Activated CD8-positive, alpha-beta T cell treated with anti-CD3 and anti-CD28 coated beads for 36 hours (primary cell): ENCODE data around the gene MKI67. TPM values are rescaled to one million over a fixed set of nuclear protein-coding genes. Genes with fewer than 3 reads are reported as not detected.

ENCODE experiments used
- ATAC-seq: fragments of 200-7000 bp; cut with Tn5 transposase; one replicate; pipeline ENCODE4 v1.10.0; 2021; ENCODE audit warnings: mild to moderate bottlenecking, moderate library complexity
- CTCF ChIA-PET: fragments of 350-600 bp; sonication (Branson Sonifier 250); formaldehyde crosslinking; loops from one replicate; lab custom pipeline; 2021; ENCODE audit warnings: antibody characterized with exemption; lab: Charles Lee
- POLR2A ChIA-PET: fragments of 350-600 bp; sonication (Branson Sonifier 250); formaldehyde crosslinking; loops from one replicate; lab custom pipeline; 2021; ENCODE audit warnings: antibody characterized with exemption; lab: Charles Lee
- DNase-seq: peaks from one replicate; pipeline ENCODE4 v3.0.0-alpha.2; 2020
- H3K27ac Mint-ChIP-seq: one replicate; pipeline ENCODE4 v1.8.0; 2021; ENCODE audit warnings: mild to moderate bottlenecking, mixed read lengths
- H3K27me3 Mint-ChIP-seq: one replicate; pipeline ENCODE4 v1.8.0; 2021; ENCODE audit warnings: mixed read lengths
- H3K36me3 Mint-ChIP-seq: one replicate; pipeline ENCODE4 v1.8.0; 2021; ENCODE audit warnings: low read depth, mixed read lengths
- H3K4me1 Mint-ChIP-seq: one replicate; pipeline ENCODE4 v1.8.0; 2021; ENCODE audit warnings: low read depth, mixed read lengths
- H3K4me3 Mint-ChIP-seq: one replicate; pipeline ENCODE4 v1.8.0; 2021; ENCODE audit warnings: mild to moderate bottlenecking, moderate library complexity, mixed read lengths
- H3K9me3 Mint-ChIP-seq: one replicate; pipeline ENCODE4 v1.8.0; 2021; ENCODE audit warnings: mixed read lengths
- intact Hi-C: fragments of 100-400 bp; cut with micrococcal nuclease; formaldehyde crosslinking; loops from one replicate; pipeline ENCODE4 v1.10.0; 2022
- total RNA-seq, 2 experiments: library from RNA; stranded (reverse); gene quantifications; one replicate each; pipeline ENCODE4 v1.2.3, GENCODE V29; 2021
- TF ChIP-seq, protein P1 (sequence below): fragments of 200-600 bp; IDR thresholded peaks from one replicate; pipeline ENCODE4 v1.8.0; 2022; ENCODE audit warnings: antibody characterized with exemption, mild to moderate bottlenecking

MKI67 gene
- total RNA-seq: 100 to 1,000 TPM; 205 to 230 TPM

GRCh38 chr10:128125944-128126764, at the start of gene MKI67:
Gene MKI67, minus strand, starts transcription at chr10:128126423. Its CDS starts 756 bp downstream, at chr10:128125667.
- TF ChIP-seq, protein P1, sequence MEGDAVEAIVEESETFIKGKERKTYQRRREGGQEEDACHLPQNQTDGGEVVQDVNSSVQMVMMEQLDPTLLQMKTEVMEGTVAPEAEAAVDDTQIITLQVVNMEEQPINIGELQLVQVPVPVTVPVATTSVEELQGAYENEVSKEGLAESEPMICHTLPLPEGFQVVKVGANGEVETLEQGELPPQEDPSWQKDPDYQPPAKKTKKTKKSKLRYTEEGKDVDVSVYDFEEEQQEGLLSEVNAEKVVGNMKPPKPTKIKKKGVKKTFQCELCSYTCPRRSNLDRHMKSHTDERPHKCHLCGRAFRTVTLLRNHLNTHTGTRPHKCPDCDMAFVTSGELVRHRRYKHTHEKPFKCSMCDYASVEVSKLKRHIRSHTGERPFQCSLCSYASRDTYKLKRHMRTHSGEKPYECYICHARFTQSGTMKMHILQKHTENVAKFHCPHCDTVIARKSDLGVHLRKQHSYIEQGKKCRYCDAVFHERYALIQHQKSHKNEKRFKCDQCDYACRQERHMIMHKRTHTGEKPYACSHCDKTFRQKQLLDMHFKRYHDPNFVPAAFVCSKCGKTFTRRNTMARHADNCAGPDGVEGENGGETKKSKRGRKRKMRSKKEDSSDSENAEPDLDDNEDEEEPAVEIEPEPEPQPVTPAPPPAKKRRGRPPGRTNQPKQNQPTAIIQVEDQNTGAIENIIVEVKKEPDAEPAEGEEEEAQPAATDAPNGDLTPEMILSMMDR: no peak
- peaks cover 41% of the 10 kb centered on the region for H3K36me3 Mint-ChIP-seq
- intact Hi-C loops: no loop called here
- peak within 1 kb of the TSS; percentile 90 for H3K27ac Mint-ChIP-seq
- ATAC-seq (peak; percentile 91), DNase-seq (peak; percentile 96)
- peak within 1 kb of the TSS; percentile 96 for H3K4me3 Mint-ChIP-seq
- ChIA-PET CTCF (interaction anchor here (0.7 to 2.4 kb wide), 5 partner anchors 10 to 85 kb away, joined by 3 to 14 read pairs (median 3); no protein-coding TSS in a partner anchor), POLR2A (interaction anchor here (0.7 to 3.0 kb wide), 19 partner anchors 10 to 85 kb away, joined by 3 to 18 read pairs (median 3); no protein-coding TSS in a partner anchor)
- peaks cover 28% of the 10 kb centered on the region for H3K4me1 Mint-ChIP-seq
- peaks cover 30% of the 10 kb centered on the region for H3K27me3 Mint-ChIP-seq
- no peaks in the 10 kb centered on the region for H3K9me3 Mint-ChIP-seq

DNA sequence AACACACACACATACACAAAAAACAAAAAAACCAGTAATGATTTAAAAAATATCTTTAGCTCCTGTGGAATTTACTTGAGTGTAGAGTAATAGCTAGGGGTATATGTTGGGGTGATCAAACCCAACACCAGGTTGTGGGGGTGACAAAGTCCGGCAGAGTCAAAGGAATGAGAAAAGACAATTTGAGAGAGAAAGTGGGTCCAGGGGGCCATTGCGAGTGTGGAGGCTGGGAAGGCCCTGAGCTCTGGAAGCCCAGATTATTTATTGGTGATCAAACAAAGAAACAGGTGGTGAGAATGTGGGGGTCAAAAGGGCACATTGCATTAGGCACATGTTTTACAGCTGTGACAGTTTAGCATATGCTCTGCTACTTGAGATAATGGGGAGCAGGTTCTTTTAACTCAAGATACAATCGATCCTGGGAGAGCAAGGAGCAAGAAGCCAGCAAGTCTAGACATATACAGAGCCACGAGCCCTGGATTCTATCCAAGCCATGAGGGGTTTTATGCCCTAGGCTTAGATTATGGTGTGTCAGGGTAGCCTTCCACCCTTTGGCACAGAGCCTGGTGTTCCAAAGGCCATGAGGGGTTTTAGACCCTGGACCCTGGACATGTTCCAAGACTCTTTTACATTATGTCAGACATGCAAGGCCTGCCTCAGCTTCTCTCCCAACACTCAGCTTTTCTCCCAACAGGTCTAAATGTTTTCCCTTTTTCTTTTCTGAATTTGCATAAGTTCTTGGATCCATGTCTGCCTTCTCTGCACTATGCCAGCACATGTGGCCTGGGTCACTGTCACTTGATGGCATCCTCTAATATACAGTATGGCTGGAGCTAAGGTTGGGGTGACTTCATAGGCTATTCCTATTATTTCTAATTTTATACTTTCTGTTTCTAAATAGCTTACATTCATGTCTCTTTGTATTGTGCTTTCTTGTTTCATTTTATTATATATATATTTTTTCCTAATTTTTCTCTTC, 48.6 kb upstream of the MKI67 start:
- ATAC-seq (no peak), DNase-seq (no peak)
- no peak overlapping the region for H3K4me3 Mint-ChIP-seq
- H3K27me3 Mint-ChIP-seq: no peaks in the 10 kb centered on the region
- peaks cover 8% of the 10 kb centered on the region for H3K9me3 Mint-ChIP-seq
- H3K36me3 Mint-ChIP-seq: peaks cover 2% of the 10 kb centered on the region
- POLR2A ChIA-PET: interaction anchor here (0.7 kb wide), 1 partner anchor 9 kb away, joined by 3 read pairs; no protein-coding TSS in a partner anchor
- TF ChIP-seq, protein P1: no peak
- CTCF ChIA-PET: interaction anchor here (1.1 to 5.1 kb wide), 3 partner anchors 10 to 106 kb away, joined by 3 to 65 read pairs (median 31); no protein-coding TSS in a partner anchor
- H3K27ac Mint-ChIP-seq: no peak overlapping the region
- intact Hi-C loops: no loop called here
- H3K4me1 Mint-ChIP-seq: peaks cover 5% of the 10 kb centered on the region

DNA sequence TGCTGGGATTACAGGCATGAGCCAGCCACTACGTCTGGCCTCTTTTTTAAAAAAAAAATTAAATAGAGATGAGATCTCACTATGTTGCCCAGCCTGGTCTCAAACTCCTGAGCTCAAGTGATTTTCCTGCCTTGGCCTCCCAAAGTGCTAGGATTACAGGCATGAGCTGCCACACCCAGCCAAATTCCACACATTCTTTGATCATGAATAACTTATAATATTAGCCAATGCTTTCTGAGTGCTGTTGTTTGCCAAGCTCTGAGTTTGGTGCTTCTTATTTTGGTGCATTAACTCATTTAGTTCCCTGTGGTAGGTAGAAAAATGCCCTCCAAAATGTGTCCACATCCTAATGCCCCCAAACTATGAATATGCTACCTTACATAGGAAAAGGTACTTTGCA, 47.2 kb upstream of the MKI67 start:
- no peak for DNase-seq
- ATAC-seq: no peak
- CTCF ChIA-PET: interaction anchor here (1.2 kb wide), 1 partner anchor 38 kb away, joined by 3 read pairs; no protein-coding TSS in a partner anchor
- intact Hi-C loops: no loop called here
- TF ChIP-seq, protein P1: no peak
- peaks cover 3% of the 10 kb centered on the region for H3K27me3 Mint-ChIP-seq
- no peak overlapping the region for H3K4me3 Mint-ChIP-seq
- POLR2A ChIA-PET: interaction anchor here (1.0 kb wide), 1 partner anchor 70 kb away, joined by 4 read pairs; no protein-coding TSS in a partner anchor
- peaks cover 2% of the 10 kb centered on the region for H3K36me3 Mint-ChIP-seq
- H3K27ac Mint-ChIP-seq: no peak overlapping the region
- H3K4me1 Mint-ChIP-seq: no peaks in the 10 kb centered on the region
- peaks cover 8% of the 10 kb centered on the region for H3K9me3 Mint-ChIP-seq

DNA sequence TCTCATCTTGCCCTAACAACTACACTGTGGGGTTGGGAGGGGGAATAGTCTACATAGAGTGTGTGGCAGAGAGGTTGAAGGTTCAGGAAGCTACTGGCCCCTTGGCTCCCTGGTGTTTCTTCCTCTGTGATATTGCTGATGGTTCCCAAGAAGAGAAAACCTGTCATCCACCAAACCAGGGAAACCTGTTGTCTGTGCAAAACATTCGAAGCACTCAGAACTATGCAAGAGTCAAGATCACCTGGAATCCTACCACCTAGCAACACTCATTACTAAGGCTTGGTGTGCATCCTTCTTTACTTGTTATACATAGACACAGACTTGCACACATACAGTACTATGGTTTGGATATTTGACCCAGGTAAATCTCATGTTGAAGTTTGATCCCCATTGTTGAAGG, 46.5 kb upstream of the MKI67 start:
- Mint-ChIP-seq H3K9me3 (peaks cover 8% of the 10 kb centered on the region), H3K27ac (no peak overlapping the region), H3K4me1 (no peaks in the 10 kb centered on the region), H3K27me3 (peaks cover 3% of the 10 kb centered on the region), H3K4me3 (no peak overlapping the region), H3K36me3 (peaks cover 2% of the 10 kb centered on the region)
- ATAC-seq (no peak), DNase-seq (no peak)
- TF ChIP-seq, protein P1: no peak
- intact Hi-C loops: no loop called here
- CTCF ChIA-PET: interaction anchor here (1.3 kb wide), 1 partner anchor 8 kb away, joined by 5 read pairs; no protein-coding TSS in a partner anchor
- POLR2A ChIA-PET: interaction anchor here (1.0 kb wide), 1 partner anchor 70 kb away, joined by 4 read pairs; no protein-coding TSS in a partner anchor
